Measurements from ENCODE around the gene PAX7. TPM values are rescaled to one million over a fixed set of nuclear protein-coding genes. Genes with fewer than 3 reads are reported as not detected.
"Not testable (repeated sequence)": the region's sequence is repeated elsewhere in the genome, so short reads cannot be mapped to it uniquely, and the experiment has no call there.

PAX7 gene
- total RNA-seq, 5 donors from 2014 or later (not counting 1 experiment from before 2014, with no cell fraction given): not detected

- H3K9me3 ChIP-seq: no peaks in the 10 kb centered on the region
- Mint-ChIP-seq H3K4me1 (no peaks in the 10 kb centered on the region), H3K4me3 (no peak overlapping the region), H3K36me3 (no peaks in the 10 kb centered on the region), H3K27me3 (peaks cover 43 to 49% of the 10 kb centered on the region in 2 donors), H3K9me3 (no peaks in the 10 kb centered on the region), H3K27ac (no peak overlapping the region)
- CTCF ChIA-PET: interaction anchor here in 1 of 2 donors (0.6 kb wide), 1 partner anchor 11 kb away, joined by 3 read pairs; no protein-coding TSS in a partner anchor
- H3K27me3 ChIP-seq (replicated peaks in 1 of 2; ENCODE audit: control insufficient read depth in 2 of 2, extremely low read depth in 1 of 2, insufficient read depth in 2 of 2, low read length in 1 of 2): peaks cover 0 to 44% of the 10 kb centered on the region in 2 experiments
- H3K4me3 ChIP-seq (ENCODE audit: control insufficient read depth in 1 of 2, extremely low read depth in 1 of 2, low read length in 1 of 2): no peak overlapping the region
- ATAC-seq (replicated peaks in 1 of 4) (no peak), DNase-seq (no peak)
- POLR2A ChIA-PET: no interaction called here
- H3K4me1 ChIP-seq (ENCODE audit: control insufficient read depth in 1 of 2, extremely low read depth in 1 of 2, insufficient read depth in 2 of 2, low read length in 2 of 2): no peaks in the 10 kb centered on the region
- no peak overlapping the region for H3K27ac ChIP-seq (ENCODE audit: low read length)
- H3K36me3 ChIP-seq (ENCODE audit: control insufficient read depth in 2 of 2, extremely low read depth in 1 of 2, insufficient read depth in 1 of 2, low read length in 1 of 2): no peaks in the 10 kb centered on the region
- WGBS (ENCODE audit: insufficient coverage): 60% methylated on average over 7 of the region's 7 CpGs
Measured at GRCh38 chr1:18764362-18764761, 133.7 kb downstream of the PAX7 start.

DNA sequence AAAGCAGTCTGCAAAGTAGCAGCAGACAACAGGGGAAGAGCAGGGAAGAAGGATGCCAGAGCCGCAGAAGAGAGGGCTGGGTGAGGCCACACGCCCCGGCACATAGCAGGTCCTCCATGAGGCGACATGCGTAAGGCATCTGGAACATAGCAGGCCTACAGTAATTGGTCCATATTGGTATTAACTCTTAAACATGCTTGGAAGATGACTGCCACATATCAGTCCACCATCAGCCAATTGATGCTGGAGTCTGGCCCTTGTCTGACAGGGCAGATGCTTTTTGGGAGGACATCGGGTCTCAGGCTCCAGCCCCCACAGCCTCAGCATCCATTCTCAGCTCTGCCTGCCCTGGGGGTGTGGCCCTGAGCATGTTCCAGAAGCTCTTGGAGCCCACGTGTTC, 135.1 kb downstream of the PAX7 start:
- Mint-ChIP-seq H3K27me3 (peaks cover 47 to 51% of the 10 kb centered on the region in 2 donors), H3K36me3 (no peaks in the 10 kb centered on the region), H3K27ac (no peak overlapping the region), H3K4me1 (no peaks in the 10 kb centered on the region), H3K4me3 (no peak overlapping the region), H3K9me3 (no peaks in the 10 kb centered on the region)
- WGBS (ENCODE audit: insufficient coverage): 81% methylated on average over 6 of the region's 7 CpGs
- no peak overlapping the region for H3K27ac ChIP-seq (ENCODE audit: low read length)
- ATAC-seq (replicated peaks in 1 of 4) (no peak), DNase-seq (no peak)
- H3K27me3 ChIP-seq (replicated peaks in 1 of 2; ENCODE audit: control insufficient read depth in 2 of 2, extremely low read depth in 1 of 2, insufficient read depth in 2 of 2, low read length in 1 of 2): peaks cover 0 to 37% of the 10 kb centered on the region in 2 experiments
- CTCF ChIA-PET: no interaction called here
- no peaks in the 10 kb centered on the region for H3K4me1 ChIP-seq (ENCODE audit: control insufficient read depth in 1 of 2, extremely low read depth in 1 of 2, insufficient read depth in 2 of 2, low read length in 2 of 2)
- H3K4me3 ChIP-seq (ENCODE audit: control insufficient read depth in 1 of 2, extremely low read depth in 1 of 2, low read length in 1 of 2): no peak overlapping the region
- H3K9me3 ChIP-seq: no peaks in the 10 kb centered on the region
- POLR2A ChIA-PET: no interaction called here
- no peaks in the 10 kb centered on the region for H3K36me3 ChIP-seq (ENCODE audit: control insufficient read depth in 2 of 2, extremely low read depth in 1 of 2, insufficient read depth in 1 of 2, low read length in 1 of 2)

GRCh38 chr1:18766328-18766727, 135.7 kb downstream of the PAX7 start:
- Mint-ChIP-seq H3K27ac (no peak overlapping the region), H3K4me1 (no peaks in the 10 kb centered on the region), H3K27me3 (peaks cover 44 to 48% of the 10 kb centered on the region in 2 donors), H3K9me3 (no peaks in the 10 kb centered on the region), H3K36me3 (no peaks in the 10 kb centered on the region), H3K4me3 (no peak overlapping the region)
- ChIA-PET CTCF (no interaction called here), POLR2A (no interaction called here)
- 76% methylated on average over 2 of the region's 2 CpGs for WGBS (ENCODE audit: insufficient coverage)
- Histone ChIP-seq H3K36me3 (ENCODE audit: control insufficient read depth in 2 of 2, extremely low read depth in 1 of 2, insufficient read depth in 1 of 2, low read length in 1 of 2) (no peaks in the 10 kb centered on the region), H3K4me3 (ENCODE audit: control insufficient read depth in 1 of 2, extremely low read depth in 1 of 2, low read length in 1 of 2) (no peak overlapping the region), H3K9me3 (no peaks in the 10 kb centered on the region), H3K27ac (ENCODE audit: low read length) (no peak overlapping the region), H3K27me3 (replicated peaks in 1 of 2; ENCODE audit: control insufficient read depth in 2 of 2, extremely low read depth in 1 of 2, insufficient read depth in 2 of 2, low read length in 1 of 2) (peaks cover 0 to 37% of the 10 kb centered on the region in 2 experiments), H3K4me1 (ENCODE audit: control insufficient read depth in 1 of 2, extremely low read depth in 1 of 2, insufficient read depth in 2 of 2, low read length in 2 of 2) (no peaks in the 10 kb centered on the region)
- ATAC-seq (replicated peaks in 1 of 4) (no peak), DNase-seq (no peak)

DNA sequence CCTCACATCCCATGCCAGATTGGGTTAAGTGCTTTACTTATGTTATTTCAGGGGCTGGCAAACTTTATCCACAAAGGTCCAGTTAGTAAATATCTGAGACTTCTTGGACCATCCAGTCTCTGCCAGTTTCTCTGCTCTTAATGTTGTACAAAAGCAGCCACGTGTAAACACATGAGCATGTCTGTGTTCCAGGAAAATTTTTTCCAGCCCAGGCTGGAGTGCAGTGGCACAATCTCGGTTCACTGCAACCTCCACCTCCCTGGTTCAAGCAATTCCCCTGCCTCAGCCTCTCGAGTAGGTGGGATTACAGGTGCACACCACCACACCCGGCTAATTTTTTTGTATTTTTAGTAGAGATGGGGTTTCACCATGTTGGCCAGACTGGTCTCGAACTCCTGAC, 136.9 kb downstream of the PAX7 start:
- H3K27ac ChIP-seq (ENCODE audit: low read length); H3K4me1 ChIP-seq (ENCODE audit: control insufficient read depth in 1 of 2, extremely low read depth in 1 of 2, insufficient read depth in 2 of 2, low read length in 2 of 2); H3K4me1 Mint-ChIP-seq; DNase-seq; H3K4me3 Mint-ChIP-seq; ATAC-seq (replicated peaks in 1 of 4); H3K36me3 Mint-ChIP-seq; H3K9me3 Mint-ChIP-seq; POLR2A ChIA-PET; H3K9me3 ChIP-seq; H3K27ac Mint-ChIP-seq; H3K36me3 ChIP-seq (ENCODE audit: control insufficient read depth in 2 of 2, extremely low read depth in 1 of 2, insufficient read depth in 1 of 2, low read length in 1 of 2); CTCF ChIA-PET; H3K4me3 ChIP-seq (ENCODE audit: control insufficient read depth in 1 of 2, extremely low read depth in 1 of 2, low read length in 1 of 2): not testable (repeated sequence)
- peaks cover 44% of the 10 kb centered on the region in 2 donors for H3K27me3 Mint-ChIP-seq
- 44% methylated on average over 2 of the region's 5 CpGs for WGBS (ENCODE audit: insufficient coverage)
- peaks cover 0 to 28% of the 10 kb centered on the region in 2 experiments for H3K27me3 ChIP-seq (replicated peaks in 1 of 2; ENCODE audit: control insufficient read depth in 2 of 2, extremely low read depth in 1 of 2, insufficient read depth in 2 of 2, low read length in 1 of 2)

DNA sequence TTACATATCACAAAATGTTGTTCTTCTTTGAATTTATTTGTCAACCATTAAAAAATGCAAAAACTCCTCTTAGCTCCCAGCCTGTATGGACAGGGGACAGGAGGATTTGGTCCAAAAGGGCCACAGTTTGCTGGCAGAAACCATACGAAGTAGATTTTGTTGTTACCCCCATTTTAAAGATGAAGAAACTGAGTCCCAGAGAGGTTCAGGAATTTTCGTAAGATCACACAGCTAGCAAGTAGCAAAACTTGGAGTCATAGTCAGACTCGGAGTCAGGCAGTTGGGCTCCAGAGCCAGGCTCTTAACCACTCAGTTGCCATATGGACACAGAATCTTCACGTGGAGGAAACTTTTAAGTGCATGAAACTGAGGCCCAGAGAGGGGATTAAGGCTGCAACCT, 137.4 kb downstream of the PAX7 start:
- peaks cover 0 to 24% of the 10 kb centered on the region in 2 experiments for H3K27me3 ChIP-seq (replicated peaks in 1 of 2; ENCODE audit: control insufficient read depth in 2 of 2, extremely low read depth in 1 of 2, insufficient read depth in 2 of 2, low read length in 1 of 2)
- H3K4me3 ChIP-seq (ENCODE audit: control insufficient read depth in 1 of 2, extremely low read depth in 1 of 2, low read length in 1 of 2): no peak overlapping the region
- Mint-ChIP-seq H3K27me3 (peaks cover 44 to 45% of the 10 kb centered on the region in 2 donors), H3K4me1 (no peaks in the 10 kb centered on the region), H3K4me3 (no peak overlapping the region), H3K36me3 (no peaks in the 10 kb centered on the region), H3K9me3 (no peaks in the 10 kb centered on the region), H3K27ac (no peak overlapping the region)
- ChIA-PET CTCF (no interaction called here), POLR2A (no interaction called here)
- ATAC-seq (replicated peaks in 1 of 4) (no peak), DNase-seq (no peak)
- no peak overlapping the region for H3K27ac ChIP-seq (ENCODE audit: low read length)
- H3K4me1 ChIP-seq (ENCODE audit: control insufficient read depth in 1 of 2, extremely low read depth in 1 of 2, insufficient read depth in 2 of 2, low read length in 2 of 2): no peaks in the 10 kb centered on the region
- H3K36me3 ChIP-seq (ENCODE audit: control insufficient read depth in 2 of 2, extremely low read depth in 1 of 2, insufficient read depth in 1 of 2, low read length in 1 of 2): no peaks in the 10 kb centered on the region
- 78% methylated on average over 4 of the region's 4 CpGs for WGBS (ENCODE audit: insufficient coverage)
- no peaks in the 10 kb centered on the region for H3K9me3 ChIP-seq

DNA sequence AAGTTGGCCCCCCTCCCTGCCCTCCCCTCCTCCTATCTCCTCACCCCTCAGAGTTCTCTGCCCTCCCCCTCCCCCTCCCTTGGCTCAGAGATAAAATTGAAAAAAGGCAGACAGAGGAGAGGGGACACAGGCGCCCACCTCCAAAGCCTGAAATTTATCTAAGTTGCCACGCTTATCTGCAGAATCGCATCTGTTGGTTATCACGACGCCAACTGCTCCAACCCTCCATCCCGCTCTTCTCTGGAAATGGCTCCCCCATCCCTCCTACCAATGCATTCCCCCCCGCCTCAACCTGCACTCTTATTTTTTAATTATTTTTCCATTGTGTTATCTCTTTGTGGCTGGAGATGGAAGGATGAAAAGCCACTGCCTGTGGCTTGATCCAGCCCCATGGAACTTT, 138.5 kb downstream of the PAX7 start:
- Histone ChIP-seq H3K36me3 (ENCODE audit: control insufficient read depth in 2 of 2, extremely low read depth in 1 of 2, insufficient read depth in 1 of 2, low read length in 1 of 2) (no peaks in the 10 kb centered on the region), H3K4me1 (ENCODE audit: control insufficient read depth in 1 of 2, extremely low read depth in 1 of 2, insufficient read depth in 2 of 2, low read length in 2 of 2) (no peaks in the 10 kb centered on the region), H3K27me3 (replicated peaks in 1 of 2; ENCODE audit: control insufficient read depth in 2 of 2, extremely low read depth in 1 of 2, insufficient read depth in 2 of 2, low read length in 1 of 2) (peaks cover 0 to 24% of the 10 kb centered on the region in 2 experiments), H3K4me3 (ENCODE audit: control insufficient read depth in 1 of 2, extremely low read depth in 1 of 2, low read length in 1 of 2) (no peak overlapping the region), H3K27ac (ENCODE audit: low read length) (no peak overlapping the region), H3K9me3 (no peaks in the 10 kb centered on the region)
- ATAC-seq (replicated peaks in 1 of 4): no peak
- WGBS (ENCODE audit: insufficient coverage): no CpG with 5 or more reads among the region's 7 CpGs
- no peak for DNase-seq
- Mint-ChIP-seq H3K36me3 (no peaks in the 10 kb centered on the region), H3K4me3 (no peak overlapping the region), H3K4me1 (no peaks in the 10 kb centered on the region), H3K9me3 (no peaks in the 10 kb centered on the region), H3K27ac (no peak overlapping the region), H3K27me3 (peaks cover 43 to 52% of the 10 kb centered on the region in 2 donors)
- CTCF ChIA-PET: no interaction called here
- POLR2A ChIA-PET: no interaction called here

DNA sequence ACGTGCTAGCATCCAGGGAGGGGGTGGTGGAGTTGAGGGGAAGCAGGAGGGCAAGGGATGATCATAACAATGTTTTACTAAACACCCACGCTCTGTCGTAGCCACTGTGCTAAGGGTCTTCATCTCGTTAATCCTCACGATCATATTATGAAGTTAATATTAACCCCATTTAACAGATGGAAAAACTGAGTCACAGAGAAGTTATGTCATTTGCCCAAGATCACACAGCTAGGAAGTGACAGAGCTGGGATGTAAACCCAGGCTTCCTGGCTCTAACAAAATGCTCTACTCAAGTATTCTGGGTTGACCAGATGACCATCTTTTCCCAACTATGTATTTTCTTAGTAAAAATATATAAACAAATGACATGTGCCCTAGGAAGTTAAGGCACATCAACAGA, 140.2 kb downstream of the PAX7 start:
- Mint-ChIP-seq H3K27me3 (peaks cover 41 to 50% of the 10 kb centered on the region in 2 donors), H3K4me1 (no peaks in the 10 kb centered on the region), H3K9me3 (no peaks in the 10 kb centered on the region), H3K4me3 (no peak overlapping the region), H3K27ac (no peak overlapping the region), H3K36me3 (no peaks in the 10 kb centered on the region)
- no peak for ATAC-seq (replicated peaks in 1 of 4)
- ChIA-PET CTCF (no interaction called here), POLR2A (no interaction called here)
- 20% methylated on average over 1 of the region's 5 CpGs for WGBS (ENCODE audit: insufficient coverage)
- Histone ChIP-seq H3K4me1 (ENCODE audit: control insufficient read depth in 1 of 2, extremely low read depth in 1 of 2, insufficient read depth in 2 of 2, low read length in 2 of 2) (no peaks in the 10 kb centered on the region), H3K36me3 (ENCODE audit: control insufficient read depth in 2 of 2, extremely low read depth in 1 of 2, insufficient read depth in 1 of 2, low read length in 1 of 2) (no peaks in the 10 kb centered on the region), H3K27ac (ENCODE audit: low read length) (no peak overlapping the region), H3K4me3 (ENCODE audit: control insufficient read depth in 1 of 2, extremely low read depth in 1 of 2, low read length in 1 of 2) (no peak overlapping the region), H3K27me3 (replicated peaks in 1 of 2; ENCODE audit: control insufficient read depth in 2 of 2, extremely low read depth in 1 of 2, insufficient read depth in 2 of 2, low read length in 1 of 2) (peaks cover 0 to 29% of the 10 kb centered on the region in 2 experiments), H3K9me3 (no peaks in the 10 kb centered on the region)
- no peak for DNase-seq

Measured in T-cell (primary cell).